HG03139 (cell line): ENCODE measurements around the gene KRTAP1-5.
"Not testable (repeated sequence)": the region's sequence is repeated elsewhere in the genome, so short reads cannot be mapped to it uniquely, and the experiment has no call there.

Experiments
- ATAC-seq: cut with Tn5 transposase; IDR thresholded peaks from one replicate; pipeline ENCODE4 v1.9.1; 2021; ENCODE audit not compliant: unreplicated experiment

Gene KRTAP1-5

GRCh38 chr17:41049110-41049509, 22.1 kb upstream of the KRTAP1-5 start:
- ATAC-seq, result no peak

DNA sequence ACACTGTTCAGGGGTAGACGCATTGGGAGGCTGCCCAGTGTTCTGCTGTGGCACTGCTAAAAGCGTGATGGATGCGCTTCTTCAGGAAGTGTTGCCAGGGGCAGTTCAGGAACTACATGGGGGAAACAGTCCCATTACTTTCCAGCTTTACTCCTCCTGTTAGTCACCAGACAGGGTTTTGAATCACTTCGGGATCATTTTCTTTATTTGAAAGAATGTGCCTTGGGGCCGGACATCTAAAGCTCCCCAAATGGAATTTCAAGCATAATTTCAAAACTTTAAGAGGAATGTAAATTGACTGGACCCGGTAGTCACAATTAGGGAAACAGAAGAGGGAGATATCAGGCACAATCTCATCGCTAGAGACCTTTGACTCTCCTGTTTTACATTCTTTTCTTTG, 21.4 kb upstream of the KRTAP1-5 start:
- ATAC-seq, result no peak

- not testable (repeated sequence) for ATAC-seq
Measured at GRCh38 chr17:41046735-41047465, 19.9 kb upstream of the KRTAP1-5 start, which contains the start of gene KRTAP2-1. Gene KRTAP2-1, minus strand, starts transcription at chr17:41047316. Its CDS starts 49 bp downstream, at chr17:41047267.

DNA sequence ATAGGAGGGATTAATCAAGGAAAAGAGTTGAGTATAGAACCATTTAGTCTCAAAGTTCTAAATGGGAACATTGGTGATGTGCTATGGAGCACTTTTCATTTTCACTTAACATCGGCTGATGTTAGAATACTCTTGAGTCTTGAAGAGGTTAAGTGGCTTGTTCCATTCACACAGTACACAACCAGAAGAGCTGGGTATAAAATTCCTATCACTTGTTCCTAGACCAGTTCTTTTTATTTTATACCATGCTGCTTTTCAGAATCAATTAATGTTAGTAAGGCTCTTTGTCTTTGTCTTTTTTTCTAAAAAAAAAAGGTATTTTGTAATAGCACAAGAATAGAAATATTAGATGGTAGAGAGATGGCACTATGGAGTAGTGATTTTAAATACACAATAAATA, 15.9 kb upstream of the KRTAP1-5 start:
- no peak for ATAC-seq

- not testable (repeated sequence) for ATAC-seq
Measured at GRCh38 chr17:41040783-41041571, 14.0 kb upstream of the KRTAP1-5 start, which contains the start of gene KRTAP1-1. Gene KRTAP1-1, minus strand, starts transcription at chr17:41041450. Its CDS starts 53 bp downstream, at chr17:41041397.

GRCh38 chr17:41037853-41038350, 10.9 kb upstream of the KRTAP1-5 start:
- no peak for ATAC-seq

GRCh38 chr17:41034346-41034935, 7.4 kb upstream of the KRTAP1-5 start, which contains the start of gene KRTAP1-3:
Gene KRTAP1-3, minus strand, starts transcription at chr17:41034874. Its CDS starts 53 bp downstream, at chr17:41034821.
- not testable (repeated sequence) for ATAC-seq

GRCh38 chr17:41029633-41030245, 2.7 kb upstream of the KRTAP1-5 start, which contains the start of gene KRTAP1-4:
Gene KRTAP1-4, minus strand, starts transcription at chr17:41030195. Its CDS starts 117 bp downstream, at chr17:41030078.
- no peak for ATAC-seq

GRCh38 chr17:41024697-41025096, 2.3 kb downstream of the KRTAP1-5 start:
- no peak for ATAC-seq

- ATAC-seq, result no peak
Measured at GRCh38 chr17:41020336-41020735, 6.7 kb downstream of the KRTAP1-5 start.

DNA sequence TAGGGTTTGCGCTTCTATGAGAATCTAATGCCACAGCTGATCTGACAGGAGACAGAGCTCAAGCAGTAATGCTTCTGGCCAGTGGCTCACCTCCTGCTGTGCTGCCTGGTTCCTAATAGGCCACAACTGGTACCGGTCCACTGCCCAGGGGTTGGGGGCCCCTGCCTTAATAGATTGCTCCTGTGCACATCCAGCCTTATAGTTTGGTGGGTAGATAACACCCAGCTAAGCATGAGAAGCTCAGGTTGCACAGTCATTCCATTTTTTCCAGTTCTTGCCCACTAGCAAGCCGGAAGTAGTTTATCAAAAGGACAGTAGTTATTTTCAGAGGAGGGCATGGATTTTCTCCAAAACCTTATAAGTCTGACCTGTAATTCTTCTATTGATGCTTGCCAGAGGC, 7.6 kb downstream of the KRTAP1-5 start:
- ATAC-seq, result no peak

GRCh38 chr17:41018541-41018940, 8.5 kb downstream of the KRTAP1-5 start:
- ATAC-seq, result no peak

GRCh38 chr17:41016578-41017215, 10.3 kb downstream of the KRTAP1-5 start:
- no peak for ATAC-seq

DNA sequence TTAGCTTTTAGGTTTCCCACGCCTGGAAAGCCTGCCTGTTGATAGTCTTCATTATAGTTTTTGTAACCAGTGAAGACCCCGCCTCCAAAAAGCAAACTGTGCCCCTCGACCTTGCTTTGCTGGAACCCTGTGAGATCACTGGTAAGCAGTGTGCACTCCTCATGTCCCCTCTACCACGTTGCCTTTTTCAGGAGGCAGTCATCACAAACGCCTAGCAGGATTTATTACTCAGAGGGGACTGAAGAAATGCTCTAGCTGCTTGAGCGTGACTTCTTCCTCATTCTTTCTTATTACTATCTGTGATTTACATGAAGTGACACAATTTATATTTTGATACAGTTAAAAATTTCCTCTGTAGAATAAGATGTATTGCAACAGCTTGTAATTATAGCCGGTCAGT, 11.6 kb downstream of the KRTAP1-5 start:
- no peak for ATAC-seq

GRCh38 chr17:41013606-41014005, 13.4 kb downstream of the KRTAP1-5 start:
- no peak for ATAC-seq

GRCh38 chr17:41013181-41013580, 13.8 kb downstream of the KRTAP1-5 start:
- no peak for ATAC-seq

DNA sequence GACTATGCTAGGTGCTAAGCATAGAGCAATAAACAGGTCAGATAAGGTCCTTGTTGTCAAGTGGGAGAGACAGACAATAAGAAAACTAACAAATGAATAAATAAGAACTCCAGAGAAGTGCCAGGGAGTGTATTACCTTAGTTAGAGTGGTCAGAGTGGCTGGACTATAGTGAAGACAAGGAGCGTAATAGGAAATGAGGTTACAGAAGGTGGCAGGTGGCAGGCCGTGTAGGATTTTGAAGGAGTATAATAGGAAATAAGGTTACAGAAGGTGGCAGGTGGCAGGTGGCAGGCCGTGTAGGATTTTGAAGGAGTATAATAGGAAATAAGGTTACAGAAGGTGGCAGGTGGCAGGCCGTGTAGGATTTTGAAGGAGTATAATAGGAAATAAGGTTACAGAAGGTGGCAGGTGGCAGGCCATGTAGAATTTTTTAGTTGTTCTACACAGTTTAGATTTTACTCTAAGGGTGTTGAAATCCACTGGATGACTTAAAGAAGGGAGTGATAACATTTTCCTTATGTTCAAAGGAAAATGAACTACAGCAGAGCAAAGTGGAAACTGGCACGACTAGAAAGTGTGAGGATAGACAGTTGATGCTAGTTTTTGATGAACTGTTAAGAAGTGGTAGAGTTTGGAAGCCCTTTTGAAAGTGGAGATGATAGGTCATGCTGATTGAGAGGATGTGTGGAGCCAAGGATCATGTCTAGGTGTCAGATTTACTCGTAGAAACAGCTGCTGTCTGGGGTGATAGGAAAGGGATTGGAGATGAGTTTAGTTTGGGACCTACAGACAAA, 14.5 kb downstream of the KRTAP1-5 start:
- ATAC-seq, result no peak

DNA sequence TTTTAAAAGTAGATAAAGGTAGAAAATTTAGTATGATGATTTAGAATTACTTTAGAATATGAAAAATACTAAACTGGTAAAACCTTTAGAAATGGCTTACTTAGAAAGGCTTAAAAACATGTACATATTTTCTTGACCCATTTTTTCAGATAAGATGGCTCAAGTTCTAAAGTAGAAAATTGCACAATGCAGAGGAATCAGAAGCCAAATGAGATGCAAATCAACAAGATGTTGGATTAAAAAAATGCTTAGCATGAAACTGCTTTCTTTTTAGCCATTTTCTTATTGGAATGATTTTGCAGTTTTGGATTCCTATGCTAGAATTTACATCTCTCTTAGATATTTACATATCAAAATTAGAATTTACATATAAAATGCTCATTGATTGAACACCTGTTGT, 16.6 kb downstream of the KRTAP1-5 start:
- no peak for ATAC-seq

- no peak for ATAC-seq
Measured at GRCh38 chr17:41009936-41010335, 17.1 kb downstream of the KRTAP1-5 start.
